ENCODE results near the gene FBXL4.
A peak's percentile ranks its signal among the peaks of the same experiment; 100 is the strongest.

FBXL4 gene

DNA sequence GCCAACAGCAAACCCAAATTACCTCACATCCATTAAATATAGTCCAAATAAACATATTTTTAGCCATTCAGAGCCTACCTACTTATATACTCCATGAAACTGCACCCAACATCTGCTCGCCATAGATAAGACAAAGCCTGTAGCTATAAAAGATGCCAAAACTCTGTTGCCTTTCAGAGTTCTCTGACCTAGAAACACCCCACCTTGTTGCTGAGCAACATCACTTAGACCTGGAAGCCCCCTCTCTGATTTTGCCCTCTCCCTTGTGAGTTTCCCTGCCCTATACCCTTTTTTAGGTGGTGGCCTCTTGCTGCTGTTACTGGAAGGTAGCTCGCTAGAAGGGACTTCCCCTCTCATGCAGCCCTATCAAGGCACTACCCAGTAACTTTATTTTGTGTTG, 27.7 kb upstream of the FBXL4 start:
- Histone ChIP-seq H3K27ac (ENCODE audit: low read depth, low read length) (no peak overlapping the region), H3K4me1 (ENCODE audit: insufficient read depth, low read length) (peaks cover 9% of the 10 kb centered on the region), H3K9me3 (ENCODE audit: insufficient read depth, low read depth, low read length) (no peaks in the 10 kb centered on the region), H3K9ac (ENCODE audit: low read depth, low read length) (no peak overlapping the region), H3K27me3 (ENCODE audit: insufficient read depth, low read length) (no peaks in the 10 kb centered on the region), H3K36me3 (ENCODE audit: insufficient read depth, low read length) (no peaks in the 10 kb centered on the region), H3K4me3 (ENCODE audit: low read length) (no peak overlapping the region)
- 95% methylated on average over 2 of the region's 2 CpGs for WGBS

- Histone ChIP-seq H3K9ac (ENCODE audit: low read depth, low read length) (no peak overlapping the region), H3K27ac (ENCODE audit: low read depth, low read length) (no peak overlapping the region), H3K9me3 (ENCODE audit: insufficient read depth, low read depth, low read length) (no peaks in the 10 kb centered on the region), H3K27me3 (ENCODE audit: insufficient read depth, low read length) (no peaks in the 10 kb centered on the region), H3K36me3 (ENCODE audit: insufficient read depth, low read length) (no peaks in the 10 kb centered on the region), H3K4me1 (ENCODE audit: insufficient read depth, low read length) (peaks cover 9% of the 10 kb centered on the region), H3K4me3 (ENCODE audit: low read length) (no peak overlapping the region)
Observed at GRCh38 chr6:98974309-98974708, 26.6 kb upstream of the FBXL4 start.

GRCh38 chr6:98973571-98973970, 25.8 kb upstream of the FBXL4 start:
- Histone ChIP-seq H3K36me3 (ENCODE audit: insufficient read depth, low read length) (no peaks in the 10 kb centered on the region), H3K27ac (ENCODE audit: low read depth, low read length) (no peak overlapping the region), H3K9ac (ENCODE audit: low read depth, low read length) (no peak overlapping the region), H3K9me3 (ENCODE audit: insufficient read depth, low read depth, low read length) (no peaks in the 10 kb centered on the region), H3K4me3 (ENCODE audit: low read length) (no peak overlapping the region), H3K4me1 (ENCODE audit: insufficient read depth, low read length) (peaks cover 9% of the 10 kb centered on the region), H3K27me3 (ENCODE audit: insufficient read depth, low read length) (no peaks in the 10 kb centered on the region)
- 100% methylated on average over 1 of the region's 1 CpG for WGBS

- Histone ChIP-seq H3K4me3 (ENCODE audit: low read length) (no peak overlapping the region), H3K9ac (ENCODE audit: low read depth, low read length) (no peak overlapping the region), H3K4me1 (ENCODE audit: insufficient read depth, low read length) (peaks cover 5% of the 10 kb centered on the region; the same call in 1 of the 2 replicates), H3K9me3 (ENCODE audit: insufficient read depth, low read depth, low read length) (no peaks in the 10 kb centered on the region), H3K27ac (ENCODE audit: low read depth, low read length) (no peak overlapping the region), H3K36me3 (ENCODE audit: insufficient read depth, low read length) (no peaks in the 10 kb centered on the region), H3K27me3 (ENCODE audit: insufficient read depth, low read length) (no peaks in the 10 kb centered on the region)
Observed at GRCh38 chr6:98971303-98971702, 23.6 kb upstream of the FBXL4 start.

DNA sequence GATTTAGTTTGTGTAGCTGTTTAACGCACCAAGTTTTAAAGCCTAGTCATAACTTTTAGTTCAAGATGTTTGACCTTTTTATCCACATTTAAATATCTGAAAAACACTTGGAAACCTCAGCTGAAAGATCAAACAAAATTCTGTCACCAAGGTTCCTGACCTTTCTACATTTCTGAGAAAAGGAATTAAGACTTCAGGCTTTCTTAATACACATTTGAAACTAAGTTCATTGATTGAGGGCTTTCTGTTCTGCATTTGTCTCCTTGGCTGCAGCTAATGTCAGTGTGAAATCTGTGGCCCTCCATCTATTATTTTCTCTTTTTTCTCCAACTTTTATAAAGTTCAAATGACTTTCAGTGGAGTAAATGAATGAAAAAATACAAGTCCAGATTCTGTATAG, 22.7 kb upstream of the FBXL4 start:
- Histone ChIP-seq H3K27ac (ENCODE audit: low read depth, low read length) (no peak overlapping the region), H3K27me3 (ENCODE audit: insufficient read depth, low read length) (no peaks in the 10 kb centered on the region), H3K9me3 (ENCODE audit: insufficient read depth, low read depth, low read length) (no peaks in the 10 kb centered on the region), H3K9ac (ENCODE audit: low read depth, low read length) (no peak overlapping the region), H3K4me1 (ENCODE audit: insufficient read depth, low read length) (peaks cover 5% of the 10 kb centered on the region; the same call in 1 of the 2 replicates), H3K36me3 (ENCODE audit: insufficient read depth, low read length) (no peaks in the 10 kb centered on the region), H3K4me3 (ENCODE audit: low read length) (no peak overlapping the region)
- WGBS, result 93% methylated on average over 1 of the region's 1 CpG

- no peak overlapping the region for H3K4me3 ChIP-seq (ENCODE audit: low read length)
- no peaks in the 10 kb centered on the region for H3K9me3 ChIP-seq (ENCODE audit: insufficient read depth, low read depth, low read length)
- no peak overlapping the region for H3K27ac ChIP-seq (ENCODE audit: low read depth, low read length)
- H3K4me1 ChIP-seq (ENCODE audit: insufficient read depth, low read length), result peaks cover 5% of the 10 kb centered on the region; the same call in 1 of the 2 replicates
- no peaks in the 10 kb centered on the region for H3K27me3 ChIP-seq (ENCODE audit: insufficient read depth, low read length)
- no peak overlapping the region for H3K9ac ChIP-seq (ENCODE audit: low read depth, low read length)
- H3K36me3 ChIP-seq (ENCODE audit: insufficient read depth, low read length), result no peaks in the 10 kb centered on the region
- WGBS, result 96% methylated on average over 2 of the region's 2 CpGs
Observed at GRCh38 chr6:98967616-98968015, 19.9 kb upstream of the FBXL4 start.

DNA sequence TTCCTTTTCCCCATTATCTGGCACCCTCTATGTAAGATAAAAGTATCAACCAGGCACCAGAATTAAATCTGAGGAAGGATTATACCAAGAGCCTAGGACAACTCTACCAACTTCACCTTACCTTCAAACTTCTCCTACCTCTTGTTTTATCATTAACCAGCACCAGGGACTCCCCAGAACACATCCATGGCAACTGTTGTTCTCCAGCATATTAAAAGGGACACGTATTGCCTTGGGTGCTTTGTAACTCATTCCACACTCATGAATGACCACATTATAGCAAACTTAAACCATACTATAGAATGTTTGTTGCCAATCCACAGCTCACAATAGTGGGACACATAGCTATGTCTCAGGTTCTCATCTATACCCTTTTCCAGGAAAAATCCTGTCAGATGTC, 11.9 kb upstream of the FBXL4 start:
- H3K4me1 ChIP-seq (ENCODE audit: insufficient read depth, low read length), result no peaks in the 10 kb centered on the region
- no peaks in the 10 kb centered on the region for H3K27me3 ChIP-seq (ENCODE audit: insufficient read depth, low read length)
- no peak overlapping the region for H3K9ac ChIP-seq (ENCODE audit: low read depth, low read length)
- H3K9me3 ChIP-seq (ENCODE audit: insufficient read depth, low read depth, low read length), result no peaks in the 10 kb centered on the region
- no peaks in the 10 kb centered on the region for H3K36me3 ChIP-seq (ENCODE audit: insufficient read depth, low read length)
- no peak overlapping the region for H3K27ac ChIP-seq (ENCODE audit: low read depth, low read length)
- H3K4me3 ChIP-seq (ENCODE audit: low read length), result no peak overlapping the region
- WGBS, result 91% methylated on average over 1 of the region's 1 CpG

DNA sequence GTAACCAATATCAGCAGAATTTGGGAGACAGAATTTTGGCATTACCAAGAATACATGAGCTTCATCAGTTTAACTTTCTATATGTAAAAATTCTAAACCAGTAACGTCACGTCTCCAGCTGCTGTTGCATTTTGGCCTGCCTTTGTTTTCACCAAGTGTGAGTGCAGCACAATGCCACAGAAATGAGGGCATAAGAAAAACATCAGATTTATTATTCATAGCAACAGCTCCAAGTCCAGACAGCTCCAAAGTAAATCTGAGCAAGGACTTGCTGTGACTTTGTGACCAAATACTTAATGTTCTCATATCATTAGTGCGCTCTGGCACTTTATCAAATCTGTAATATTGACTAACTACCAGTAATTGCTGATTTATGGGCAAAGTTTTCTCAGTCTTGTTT, 11.0 kb upstream of the FBXL4 start:
- H3K4me3 ChIP-seq (ENCODE audit: low read length), result no peak overlapping the region
- no peak overlapping the region for H3K9ac ChIP-seq (ENCODE audit: low read depth, low read length)
- WGBS, result 89% methylated on average over 3 of the region's 3 CpGs
- H3K27me3 ChIP-seq (ENCODE audit: insufficient read depth, low read length), result no peaks in the 10 kb centered on the region
- H3K36me3 ChIP-seq (ENCODE audit: insufficient read depth, low read length), result no peaks in the 10 kb centered on the region
- H3K4me1 ChIP-seq (ENCODE audit: insufficient read depth, low read length), result no peaks in the 10 kb centered on the region
- H3K27ac ChIP-seq (ENCODE audit: low read depth, low read length), result no peak overlapping the region
- no peaks in the 10 kb centered on the region for H3K9me3 ChIP-seq (ENCODE audit: insufficient read depth, low read depth, low read length)

DNA sequence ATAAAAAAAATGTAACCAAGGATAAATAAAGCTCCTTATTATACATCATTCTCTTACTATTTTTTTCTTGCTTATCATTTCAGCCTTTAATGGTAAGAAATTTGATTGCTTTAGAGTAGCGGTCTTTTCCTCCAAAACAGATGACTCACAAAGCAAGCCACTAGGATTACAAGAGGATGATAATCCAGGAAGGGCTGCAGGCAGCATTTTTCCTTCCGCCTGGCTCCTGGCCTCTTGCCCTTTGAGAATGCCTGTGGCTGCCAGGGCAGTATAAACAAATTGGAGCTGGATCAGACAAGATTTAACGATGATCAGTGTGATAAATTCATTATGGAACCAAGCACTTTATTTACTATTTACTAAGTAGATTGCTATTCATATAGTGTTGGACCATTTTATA, 9.7 kb upstream of the FBXL4 start:
- no peaks in the 10 kb centered on the region for H3K4me1 ChIP-seq (ENCODE audit: insufficient read depth, low read length)
- no peaks in the 10 kb centered on the region for H3K36me3 ChIP-seq (ENCODE audit: insufficient read depth, low read length)
- no peak overlapping the region for H3K4me3 ChIP-seq (ENCODE audit: low read length)
- H3K27me3 ChIP-seq (ENCODE audit: insufficient read depth, low read length), result no peaks in the 10 kb centered on the region
- no peak overlapping the region for H3K9ac ChIP-seq (ENCODE audit: low read depth, low read length)
- 83% methylated on average over 1 of the region's 3 CpGs for WGBS
- no peaks in the 10 kb centered on the region for H3K9me3 ChIP-seq (ENCODE audit: insufficient read depth, low read depth, low read length)
- no peak overlapping the region for H3K27ac ChIP-seq (ENCODE audit: low read depth, low read length)

DNA sequence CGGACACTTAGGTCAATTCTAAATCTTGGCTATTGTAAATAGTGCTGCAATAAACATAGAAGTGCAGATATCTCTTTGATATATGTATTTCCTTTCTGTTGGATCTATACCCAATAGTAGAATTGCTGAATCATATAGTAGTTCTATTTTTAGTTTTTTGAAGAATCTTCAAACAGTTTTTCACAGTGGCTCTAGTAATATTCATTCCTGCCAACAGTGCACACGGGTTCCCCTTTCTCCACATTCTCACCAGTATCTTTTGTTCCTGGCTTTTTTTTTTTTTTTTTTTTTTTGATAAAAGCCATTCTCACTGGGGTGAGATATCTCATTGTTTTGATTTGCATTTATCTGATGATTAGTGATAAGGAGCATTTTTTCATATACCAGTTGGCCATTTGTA, 1.8 kb upstream of the FBXL4 start:
- Histone ChIP-seq H3K4me1 (ENCODE audit: insufficient read depth, low read length) (peaks cover 12% of the 10 kb centered on the region; the same call in 1 of the 2 replicates), H3K27ac (ENCODE audit: low read depth, low read length) (no peak overlapping the region), H3K9ac (ENCODE audit: low read depth, low read length) (no peak overlapping the region), H3K4me3 (ENCODE audit: low read length) (no peak overlapping the region), H3K27me3 (ENCODE audit: insufficient read depth, low read length) (no peaks in the 10 kb centered on the region), H3K9me3 (ENCODE audit: insufficient read depth, low read depth, low read length) (no peaks in the 10 kb centered on the region), H3K36me3 (ENCODE audit: insufficient read depth, low read length) (no peaks in the 10 kb centered on the region)
- 80% methylated on average over 1 of the region's 2 CpGs for WGBS

- Histone ChIP-seq H3K9ac (ENCODE audit: low read depth, low read length) (peak overlapping the region; percentile 91), H3K9me3 (ENCODE audit: insufficient read depth, low read depth, low read length) (0 out of 2 replicates have a peak, but pooled peaks cover 3% of the 10 kb centered on the region), H3K36me3 (ENCODE audit: insufficient read depth, low read length) (no peaks in the 10 kb centered on the region), H3K27ac (ENCODE audit: low read depth, low read length) (peak overlapping the region; percentile 82), H3K4me1 (ENCODE audit: insufficient read depth, low read length) (peaks cover 12% of the 10 kb centered on the region; the same call in 1 of the 2 replicates), H3K4me3 (ENCODE audit: low read length) (peak overlapping the region; percentile 96), H3K27me3 (ENCODE audit: insufficient read depth, low read length) (no peaks in the 10 kb centered on the region)
- WGBS, result 20% methylated on average over 6 of the region's 9 CpGs
Observed at GRCh38 chr6:98946879-98947410, 801 bp downstream of the FBXL4 start.

GRCh38 chr6:98946266-98946878, 1.4 kb downstream of the FBXL4 start:
- H3K4me1 ChIP-seq (ENCODE audit: insufficient read depth, low read length), result peaks cover 12% of the 10 kb centered on the region; the same call in 1 of the 2 replicates
- no peak overlapping the region for H3K27ac ChIP-seq (ENCODE audit: low read depth, low read length)
- WGBS, result 96% methylated on average over 8 of the region's 10 CpGs
- peak overlapping the region; percentile 91 for H3K9ac ChIP-seq (ENCODE audit: low read depth, low read length)
- no peaks in the 10 kb centered on the region for H3K36me3 ChIP-seq (ENCODE audit: insufficient read depth, low read length)
- no peaks in the 10 kb centered on the region for H3K27me3 ChIP-seq (ENCODE audit: insufficient read depth, low read length)
- 0 out of 2 replicates have a peak, but pooled peaks cover 3% of the 10 kb centered on the region for H3K9me3 ChIP-seq (ENCODE audit: insufficient read depth, low read depth, low read length)
- peak overlapping the region; percentile 96 for H3K4me3 ChIP-seq (ENCODE audit: low read length)
